GM21576 (cell line): Measurements from ENCODE around the gene PSMD11.
A peak's percentile ranks its signal among the peaks of the same experiment; 100 is the strongest.

ENCODE experiments used
- ATAC-seq: cut with Tn5 transposase; IDR thresholded peaks from one replicate; pipeline ENCODE4 v1.9.1; 2021; ENCODE audit warnings: mild to moderate bottlenecking, moderate library complexity; ENCODE audit not compliant: unreplicated experiment

Gene PSMD11

GRCh38 chr17:32488604-32489180 is 44.4 kb downstream of the PSMD11 start:
- no peak for ATAC-seq

- ATAC-seq = no peak
Observed at GRCh38 chr17:32489320-32490100, 45.2 kb downstream of the PSMD11 start.

DNA sequence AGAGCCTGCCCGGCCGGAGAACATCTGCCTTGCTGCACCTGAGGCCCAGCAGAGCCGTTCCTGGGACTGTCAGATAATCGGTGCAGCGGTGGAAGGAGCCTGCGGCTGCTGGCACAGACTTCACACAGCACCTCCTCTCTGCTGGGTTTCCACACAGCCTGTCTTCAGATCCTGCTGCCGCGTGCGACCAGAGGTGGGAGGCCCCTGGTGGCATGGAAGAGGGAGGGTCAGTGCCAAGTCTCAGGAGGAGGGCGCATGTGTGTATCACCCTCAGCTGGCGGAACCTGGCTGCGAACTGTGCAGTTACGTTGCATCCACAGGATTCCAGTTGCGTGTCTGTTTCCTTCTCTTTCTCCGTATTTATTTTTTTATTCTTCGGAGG is 45.8 kb downstream of the PSMD11 start:
- no peak for ATAC-seq

DNA sequence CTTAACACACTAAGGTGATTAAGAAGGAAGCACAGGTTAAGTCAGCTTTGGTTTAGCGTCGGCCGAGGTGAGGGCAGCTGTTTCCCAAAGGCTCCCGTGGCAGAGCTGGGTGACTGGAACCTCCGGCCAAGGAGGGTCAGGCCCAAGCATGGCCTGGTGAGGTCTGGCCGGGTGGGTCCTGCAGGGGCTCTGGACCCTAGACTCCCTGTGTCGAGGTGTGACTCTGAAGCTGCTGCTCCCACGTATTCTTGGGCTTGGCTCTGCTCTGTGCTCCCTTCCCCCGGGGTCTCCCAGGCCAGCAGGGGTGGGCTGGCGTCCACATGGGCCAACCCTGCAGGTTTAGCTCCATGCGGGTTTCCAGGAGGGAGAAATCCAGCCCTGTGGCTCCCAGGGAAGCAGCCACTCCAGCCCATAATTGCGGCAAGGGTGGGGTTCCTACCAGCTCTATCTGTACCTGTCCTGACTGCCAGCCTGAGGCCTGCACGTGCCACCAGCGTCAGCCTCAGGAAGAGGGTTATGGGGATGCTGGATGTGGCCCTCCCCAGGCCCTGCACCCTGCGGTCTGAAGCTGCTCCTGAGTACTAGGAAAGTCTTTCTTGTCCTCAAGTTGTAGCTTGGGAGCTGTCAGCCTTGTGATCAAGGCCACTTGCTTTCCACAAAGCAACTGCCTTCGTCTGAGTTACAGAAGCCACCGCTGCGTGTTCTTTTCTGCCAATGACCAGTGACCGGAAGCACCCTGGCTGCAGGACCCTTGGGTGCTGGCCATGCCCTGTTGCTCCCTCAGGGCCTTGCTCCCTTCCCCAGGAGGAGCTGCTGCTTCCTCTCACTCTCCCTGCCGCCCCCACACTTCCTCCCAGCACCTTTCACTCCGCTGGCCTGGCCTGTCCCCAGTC is 47.3 kb downstream of the PSMD11 start:
- ATAC-seq = no peak

DNA sequence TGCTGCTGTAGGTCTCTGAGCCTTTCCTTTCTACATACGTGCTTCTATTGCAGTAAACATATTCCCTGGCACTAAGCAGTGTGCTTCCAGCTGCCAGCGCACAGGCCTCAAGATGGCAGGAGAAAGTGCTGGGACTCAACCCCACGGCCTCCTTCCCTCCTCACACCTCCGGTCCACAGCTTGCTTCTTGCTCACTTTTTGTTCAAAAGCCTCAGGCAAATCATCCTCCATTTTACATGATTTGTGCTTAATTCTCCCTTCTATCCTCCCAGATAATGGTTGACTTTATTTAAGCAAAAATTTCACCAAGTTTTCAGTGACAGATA is 47.9 kb downstream of the PSMD11 start:
- no peak for ATAC-seq

GRCh38 chr17:32492648-32493289 is 48.5 kb downstream of the PSMD11 start:
- ATAC-seq = no peak

DNA sequence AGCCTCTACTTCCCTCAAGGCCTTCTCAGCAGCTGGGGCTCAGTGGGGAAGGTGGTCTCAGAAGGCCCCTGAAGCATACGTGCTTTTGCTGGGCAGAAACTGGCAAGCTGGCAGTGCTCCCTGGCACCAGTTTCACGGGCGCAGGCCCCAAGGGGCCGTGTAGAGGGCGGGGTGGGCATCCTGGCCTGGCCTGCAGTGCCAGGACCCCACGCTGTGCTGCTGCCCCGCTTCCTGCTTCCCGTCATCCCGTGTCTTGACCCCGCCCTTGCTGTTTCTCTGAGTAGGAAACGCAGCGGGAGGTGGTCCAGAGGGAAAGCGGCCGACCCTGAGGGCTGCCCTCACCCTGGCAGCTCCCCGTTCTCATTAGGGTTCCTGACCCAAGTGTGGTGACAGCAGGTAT is 49.3 kb downstream of the PSMD11 start:
- ATAC-seq = no peak

DNA sequence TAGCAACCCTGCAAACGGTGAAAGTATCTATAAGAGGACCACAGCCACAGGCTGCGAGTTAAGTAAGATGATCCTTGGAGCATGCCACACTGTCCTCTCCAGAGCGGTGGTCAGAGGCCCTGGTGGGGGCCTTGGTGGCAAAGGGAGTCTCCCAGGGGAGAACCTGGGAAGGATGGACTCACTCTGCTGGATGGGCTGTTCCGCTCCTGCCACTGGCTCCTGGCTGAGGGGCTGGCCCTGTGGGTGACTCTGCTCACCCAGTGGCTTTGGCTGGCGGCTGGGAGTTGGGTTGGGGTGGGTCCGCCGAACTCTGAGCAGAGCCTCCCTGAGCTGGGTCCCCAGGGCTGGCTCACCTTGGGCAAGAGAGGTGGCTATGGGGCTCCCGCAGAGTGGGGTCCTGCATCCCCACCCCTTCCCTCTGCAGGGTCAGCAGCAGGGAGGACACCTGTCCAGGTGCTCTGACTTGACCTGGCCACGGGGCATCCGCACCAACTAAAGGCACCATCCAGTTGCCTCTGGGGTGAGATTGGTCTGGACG is 49.7 kb downstream of the PSMD11 start:
- no peak for ATAC-seq

GRCh38 chr17:32494621-32495358 is 50.5 kb downstream of the PSMD11 start:
- no peak for ATAC-seq

DNA sequence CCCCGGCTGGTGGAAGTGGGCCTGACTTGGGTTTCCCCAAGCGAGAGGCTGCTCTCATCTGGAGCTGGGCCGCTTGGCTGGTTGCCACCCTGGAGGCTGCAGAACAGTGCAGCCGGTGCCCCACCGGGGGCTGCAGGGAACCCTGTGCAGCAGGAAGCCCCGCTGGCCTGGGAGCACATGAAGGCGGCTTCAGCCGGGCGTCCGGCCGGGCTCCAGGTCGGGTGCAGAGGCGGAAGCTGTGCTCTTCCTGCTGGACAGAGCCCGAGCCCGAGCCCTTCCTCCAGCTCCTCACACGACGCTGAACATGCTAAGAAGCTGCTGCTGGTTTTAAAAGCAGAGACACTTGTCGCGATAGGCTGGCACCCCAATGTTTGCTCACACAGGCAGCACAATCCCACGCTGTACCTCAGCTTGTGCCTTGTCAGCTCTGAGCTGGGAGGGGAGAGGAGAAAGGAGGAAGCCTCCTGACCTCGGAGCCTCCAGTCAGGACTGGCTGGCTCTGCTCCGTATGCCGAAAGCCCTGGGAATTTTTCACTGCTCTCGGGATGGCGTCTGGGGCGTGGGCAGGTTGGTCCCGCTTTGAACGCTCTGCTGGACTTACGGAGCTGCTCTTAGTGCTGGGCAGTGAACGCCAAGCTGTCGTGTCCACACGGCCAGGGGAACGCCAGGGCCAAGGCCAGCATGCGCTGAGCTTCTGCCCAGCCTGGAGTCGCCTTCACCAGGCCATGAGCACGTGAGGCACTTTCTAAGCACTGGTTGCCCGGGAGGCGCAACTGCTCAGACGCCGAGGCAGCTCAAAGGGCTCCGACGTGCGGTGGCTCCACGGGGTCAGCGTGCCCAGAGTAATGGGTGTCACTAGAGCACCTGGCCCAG is 51.3 kb downstream of the PSMD11 start:
- no peak for ATAC-seq

GRCh38 chr17:32496395-32497073 is 52.2 kb downstream of the PSMD11 start:
- ATAC-seq = no peak

GRCh38 chr17:32497431-32498205 is 53.3 kb downstream of the PSMD11 start:
- ATAC-seq = no peak

DNA sequence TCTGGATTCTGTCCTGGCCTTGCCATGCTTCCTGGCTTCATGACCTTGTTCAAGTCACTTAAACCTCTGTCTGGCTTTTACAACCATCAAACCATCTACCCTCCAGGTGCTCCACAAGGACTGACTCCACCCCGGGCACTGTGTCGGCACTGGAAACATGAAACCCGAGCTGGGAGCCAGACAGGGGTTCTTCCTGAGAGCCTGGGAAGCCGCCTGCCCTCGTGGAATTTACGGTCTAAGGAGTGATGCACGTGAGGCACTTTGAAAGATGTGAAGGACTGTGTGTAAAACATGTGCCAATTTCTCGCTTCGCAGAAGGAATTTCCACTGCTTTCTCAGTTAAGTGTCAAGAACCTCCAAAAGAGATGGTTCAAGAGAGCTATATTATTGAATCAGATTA is 54.1 kb downstream of the PSMD11 start:
- ATAC-seq = no peak

- ATAC-seq = no peak
Observed at GRCh38 chr17:32502013-32502412, 57.7 kb downstream of the PSMD11 start.

- ATAC-seq = no peak
Observed at GRCh38 chr17:32502710-32503109, 58.4 kb downstream of the PSMD11 start.

- peak; percentile 88 for ATAC-seq
Observed at GRCh38 chr17:32503251-32504165, 59.2 kb downstream of the PSMD11 start.
